ENCODE data around the gene ABCC6. TPM values are rescaled to one million over a fixed set of nuclear protein-coding genes. Genes with fewer than 3 reads are reported as not detected.

ABCC6 gene
- total RNA-seq, 1 experiment from 2014 or later: 1.1 TPM

- H2BK12ac ChIP-seq (ENCODE audit: insufficient read length, low read depth, low read length): no peak overlapping the region
- H3K79me1 ChIP-seq (ENCODE audit: insufficient read depth, low read depth, low read length, poor library complexity, severe bottlenecking): no peaks in the 10 kb centered on the region
- no peak overlapping the region for H4K91ac ChIP-seq (ENCODE audit: insufficient read length, low read depth, low read length)
- Mint-ChIP-seq H3K27me3 (ENCODE audit: low read depth) (peaks cover 4% of the 10 kb centered on the region; the same call in 1 of the 2 replicates), H3K9me3 (no peaks in the 10 kb centered on the region), H3K36me3 (ENCODE audit: insufficient read depth in 1 of 3, low read depth in 3 of 3) (no peaks in the 10 kb centered on the region), H3K27ac (no peak overlapping the region), H3K4me3 (no peak overlapping the region), H3K4me1 (peaks cover 1 to 8% of the 10 kb centered on the region in 2 experiments; a peak in 2 of 4 replicates)
- no peak overlapping the region for H3T11ph ChIP-seq (ENCODE audit: low read length)
- no peak overlapping the region for H4K5ac ChIP-seq (ENCODE audit: insufficient read length, low read depth, low read length)
- no peak overlapping the region for H2BK5ac ChIP-seq (ENCODE audit: insufficient read length, low read length)
- H3K79me2 ChIP-seq (ENCODE audit: insufficient read depth, low read length): no peaks in the 10 kb centered on the region
- no peak overlapping the region for H2BK20ac ChIP-seq (ENCODE audit: low read depth, low read length, poor library complexity, severe bottlenecking)
- no peak overlapping the region for H2BK15ac ChIP-seq (ENCODE audit: low read depth, low read length)
- H3K27me3 ChIP-seq (ENCODE audit: insufficient read depth, low read length): no peaks in the 10 kb centered on the region
- no peak for TF ChIP-seq CTCF (conservative IDR thresholded peaks at IDR 0.05)
- H3K4ac ChIP-seq (ENCODE audit: low read depth, low read length): no peak overlapping the region
- no peak overlapping the region for H3K14ac ChIP-seq (ENCODE audit: insufficient read depth, low read length)
- no peaks in the 10 kb centered on the region; the same call in 1 of the 2 replicates for H3K4me1 ChIP-seq (ENCODE audit: insufficient read depth, low read length)
- 100% methylated on average over 1 of the region's 3 CpGs for WGBS (ENCODE audit: extremely low coverage, insufficient read length, low lambda C conversion rate)
- H2AK5ac ChIP-seq (ENCODE audit: insufficient read length, low read length): no peak overlapping the region
- no peak overlapping the region for H3K18ac ChIP-seq (ENCODE audit: insufficient read length, low read depth, low read length)
- H4K20me1 ChIP-seq (ENCODE audit: control insufficient read depth, insufficient read depth, insufficient read length): no peaks in the 10 kb centered on the region
- H4K8ac ChIP-seq (replicated peaks; ENCODE audit: insufficient read length, low read depth, low read length): peak overlapping the region; percentile 91
- no peak overlapping the region for H3K27ac ChIP-seq (ENCODE audit: insufficient read length, low read depth, low read length)
- H3K9me3 ChIP-seq (ENCODE audit: control insufficient read depth, low read depth, low read length): no peaks in the 10 kb centered on the region
- no peaks in the 10 kb centered on the region for H3K23me2 ChIP-seq (ENCODE audit: insufficient read length, low read depth, low read length, poor library complexity, severe bottlenecking)
- no peak overlapping the region for H2AFZ ChIP-seq (ENCODE audit: low read length)
- no peak overlapping the region for H3K9ac ChIP-seq (ENCODE audit: extremely low read depth, insufficient read length, low read length)
- DNase-seq: no peak
- H3K56ac ChIP-seq (ENCODE audit: insufficient read length, low read depth, low read length): no peak overlapping the region
- H3K4me2 ChIP-seq (ENCODE audit: insufficient read depth, insufficient read length, low read length): no peak overlapping the region
- no peak overlapping the region for H3K23ac ChIP-seq (ENCODE audit: insufficient read length, low read depth, low read length)
- H2BK120ac ChIP-seq (ENCODE audit: low read depth, low read length, poor library complexity, severe bottlenecking): no peak overlapping the region
Measured at GRCh38 chr16:16197331-16197730, 26.0 kb downstream of the ABCC6 start.
